Activated naive CD4-positive, alpha-beta T cell treated with anti-CD3 and anti-CD28 coated beads for 36 hours (primary cell): ENCODE measurements around the gene GPR176. TPM values are rescaled to one million over a fixed set of nuclear protein-coding genes. Genes with fewer than 3 reads are reported as not detected.

Experiments used
- CTCF ChIA-PET: fragments of 350-600 bp; sonication (Branson Sonifier 250); formaldehyde crosslinking; loops from one replicate; lab custom pipeline; 2021; ENCODE audit warnings: antibody characterized with exemption; lab: Charles Lee
- DNase-seq: peaks from one replicate; pipeline ENCODE4 v3.0.0-alpha.2; 2020
- H3K27ac Mint-ChIP-seq: one replicate; pipeline ENCODE4 v1.8.0; 2021; ENCODE audit warnings: mild to moderate bottlenecking, mixed read lengths
- H3K27me3 Mint-ChIP-seq: one replicate; pipeline ENCODE4 v1.8.0; 2021; ENCODE audit warnings: low read depth, mixed read lengths
- H3K36me3 Mint-ChIP-seq: one replicate; pipeline ENCODE4 v1.8.0; 2021; ENCODE audit warnings: low read depth, mixed read lengths
- H3K4me1 Mint-ChIP-seq: one replicate; pipeline ENCODE4 v1.8.0; 2021; ENCODE audit warnings: low read depth, mixed read lengths
- H3K4me3 Mint-ChIP-seq: one replicate; pipeline ENCODE4 v1.8.0; 2021; ENCODE audit warnings: mild to moderate bottlenecking, moderate library complexity, mixed read lengths
- H3K9me3 Mint-ChIP-seq: one replicate; pipeline ENCODE4 v1.8.0; 2021; ENCODE audit warnings: mixed read lengths
- intact Hi-C: fragments of 100-400 bp; cut with micrococcal nuclease; formaldehyde crosslinking; loops from one replicate; pipeline ENCODE4 v1.15.1; 2023
- total RNA-seq, 2 experiments: library from RNA; stranded (reverse); gene quantifications; one replicate each; pipeline ENCODE4 v1.2.3, GENCODE V29; 2021

GPR176 gene
- total RNA-seq, 2 experiments from 2014 or later, result 0.17 to 0.24 TPM

DNA sequence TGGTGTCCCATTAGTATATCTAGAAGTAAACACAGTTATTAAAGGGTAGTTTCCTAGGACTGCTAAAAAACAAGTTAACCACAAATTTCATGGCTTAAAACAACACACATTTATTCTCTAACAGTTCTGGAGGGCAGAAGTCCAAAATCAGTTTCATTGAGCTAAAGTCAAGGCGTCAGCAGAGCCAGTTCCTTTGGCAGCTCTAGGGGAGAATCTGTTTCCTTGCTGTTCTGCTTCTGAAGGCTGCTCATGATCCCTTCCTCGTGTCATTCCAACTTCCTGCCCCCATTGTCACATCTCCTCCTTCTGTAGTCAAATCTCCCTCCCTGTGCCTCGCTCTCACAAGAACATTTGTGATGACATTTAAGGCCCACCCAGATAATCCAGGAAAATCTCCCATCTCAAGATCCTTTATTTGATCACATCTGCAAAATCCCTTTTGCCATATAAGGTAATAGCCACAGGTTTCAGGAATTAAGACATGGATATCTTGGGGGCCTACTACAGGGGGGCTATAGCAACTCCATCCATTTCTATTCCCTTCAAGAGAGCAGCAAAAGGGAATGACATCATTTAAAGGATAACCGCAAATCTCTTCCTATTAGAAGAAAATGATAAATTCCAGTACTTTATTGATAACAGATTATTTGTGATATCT, 50.1 kb downstream of the GPR176 start:
- Mint-ChIP-seq H3K36me3 (no peaks in the 10 kb centered on the region), H3K9me3 (no peaks in the 10 kb centered on the region), H3K27ac (no peak overlapping the region), H3K4me1 (peaks cover 4% of the 10 kb centered on the region), H3K27me3 (peaks cover 8% of the 10 kb centered on the region), H3K4me3 (no peak overlapping the region)
- intact Hi-C loops, result loop anchor here (5.0 kb wide), 1 partner anchor 288 kb away; the partner anchor contains the start of gene THBS1
- DNase-seq, result no peak
- CTCF ChIA-PET, result no interaction called here

DNA sequence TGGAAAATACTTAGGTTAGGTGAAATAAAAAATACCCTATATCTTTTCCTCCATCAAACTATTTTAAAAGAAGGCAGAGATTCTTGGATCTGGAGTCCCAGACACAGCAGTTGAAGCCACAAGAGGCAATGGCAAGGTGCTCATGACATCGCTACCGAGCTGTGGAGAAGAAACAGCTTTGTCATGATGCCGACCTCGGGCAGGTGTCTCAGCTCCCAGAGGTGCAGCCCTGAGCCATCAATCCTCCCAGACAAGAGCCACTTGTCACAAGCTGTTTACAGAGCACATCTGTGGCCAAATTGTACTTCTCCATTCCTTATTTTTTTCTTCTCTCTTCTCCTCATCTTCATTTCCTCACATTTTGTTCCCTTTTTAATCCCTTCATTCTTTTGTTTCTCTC, 50.8 kb downstream of the GPR176 start:
- Mint-ChIP-seq H3K4me1 (peaks cover 3% of the 10 kb centered on the region), H3K9me3 (no peaks in the 10 kb centered on the region), H3K36me3 (no peaks in the 10 kb centered on the region), H3K4me3 (no peak overlapping the region), H3K27ac (no peak overlapping the region), H3K27me3 (peaks cover 8% of the 10 kb centered on the region)
- CTCF ChIA-PET, result no interaction called here
- peak; percentile 7 for DNase-seq
- intact Hi-C loops, result no loop called here

DNA sequence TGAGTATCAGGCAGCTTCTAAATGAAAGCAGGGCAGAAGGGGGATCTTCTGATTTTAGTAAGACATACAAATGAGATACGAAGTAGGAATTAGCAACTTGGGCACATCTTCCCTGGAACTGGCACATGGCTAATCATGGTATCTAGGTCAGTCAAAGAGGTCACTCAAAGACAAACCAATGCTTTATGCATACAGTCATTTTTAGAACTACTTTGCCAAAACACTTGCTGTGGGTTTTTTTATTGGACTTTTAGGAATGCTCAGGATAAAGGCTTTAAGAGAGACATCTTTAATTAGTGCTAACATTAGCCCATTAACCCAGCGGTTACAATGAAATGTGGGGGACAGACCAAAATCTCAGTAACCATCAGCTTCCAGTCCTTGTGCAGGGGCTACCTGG, 51.7 kb downstream of the GPR176 start:
- Mint-ChIP-seq H3K9me3 (no peaks in the 10 kb centered on the region), H3K27me3 (peaks cover 8% of the 10 kb centered on the region), H3K36me3 (no peaks in the 10 kb centered on the region), H3K4me3 (no peak overlapping the region), H3K27ac (no peak overlapping the region), H3K4me1 (no peaks in the 10 kb centered on the region)
- CTCF ChIA-PET, result interaction anchor here (1.0 kb wide), 1 partner anchor 8 kb away, joined by 5 read pairs; no protein-coding TSS in a partner anchor
- DNase-seq, result no peak
- intact Hi-C loops, result no loop called here

DNA sequence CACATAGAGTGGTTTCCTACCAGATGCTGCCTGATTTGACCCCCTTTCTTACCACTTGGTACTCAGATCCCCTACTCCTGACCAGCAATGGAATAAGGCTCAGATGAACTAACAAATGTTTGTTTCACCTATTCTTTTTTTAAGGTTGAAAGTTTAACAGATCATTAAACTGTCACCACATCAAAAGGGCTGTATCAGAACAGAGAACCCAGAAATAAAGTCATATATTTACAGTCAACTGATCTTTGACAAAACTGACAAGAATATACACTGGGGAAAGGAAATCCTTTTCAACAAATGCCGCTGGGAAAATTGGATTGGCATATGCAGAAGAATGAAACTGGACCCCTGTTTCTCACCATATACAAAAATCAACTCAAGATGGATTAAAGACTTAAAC, 56.0 kb downstream of the GPR176 start:
- Mint-ChIP-seq H3K27me3 (peaks cover 6% of the 10 kb centered on the region), H3K36me3 (no peaks in the 10 kb centered on the region), H3K9me3 (no peaks in the 10 kb centered on the region), H3K27ac (no peak overlapping the region), H3K4me1 (no peaks in the 10 kb centered on the region), H3K4me3 (no peak overlapping the region)
- no peak for DNase-seq
- intact Hi-C loops, result no loop called here
- CTCF ChIA-PET, result no interaction called here

DNA sequence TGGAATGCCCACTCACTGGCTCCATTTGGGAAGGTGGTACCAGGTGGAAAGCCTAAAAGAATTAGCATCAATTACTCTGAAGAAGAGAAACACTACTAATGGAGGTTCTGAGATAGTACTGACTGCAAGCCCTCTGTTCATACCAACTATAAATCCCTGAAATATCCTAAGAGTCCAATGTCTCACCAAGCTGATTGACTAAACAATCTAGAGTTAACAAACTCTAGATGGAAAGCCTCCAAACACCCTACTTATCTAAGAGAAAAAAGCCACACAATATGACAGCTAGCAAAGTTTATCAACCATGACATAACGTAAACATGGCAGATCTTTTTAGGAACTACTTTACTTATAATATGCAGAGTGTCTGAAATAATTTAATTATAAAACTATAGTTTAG, 59.2 kb downstream of the GPR176 start:
- Mint-ChIP-seq H3K4me3 (no peak overlapping the region), H3K9me3 (no peaks in the 10 kb centered on the region), H3K27me3 (no peaks in the 10 kb centered on the region), H3K36me3 (no peaks in the 10 kb centered on the region), H3K27ac (no peak overlapping the region), H3K4me1 (no peaks in the 10 kb centered on the region)
- no peak for DNase-seq
- intact Hi-C loops, result no loop called here
- CTCF ChIA-PET, result no interaction called here

DNA sequence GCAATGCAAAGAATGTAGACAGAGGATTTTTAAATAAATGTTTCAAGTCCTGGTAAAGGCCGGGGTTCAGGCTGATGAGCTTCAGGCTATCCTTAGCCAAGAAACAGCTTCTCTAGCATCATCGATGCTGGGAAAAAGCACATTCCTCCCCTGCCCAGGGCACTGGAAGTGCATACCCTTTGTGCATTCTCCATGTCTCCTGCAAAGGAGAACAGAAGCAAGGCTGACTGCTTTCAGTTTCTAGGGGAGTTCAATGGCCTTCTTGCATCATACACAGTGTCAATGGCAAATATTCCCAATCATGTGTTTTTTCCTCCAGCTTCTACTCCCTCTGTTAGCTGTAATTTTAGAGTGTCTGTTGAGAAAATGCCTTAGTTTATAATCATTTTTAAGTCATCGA, 59.9 kb downstream of the GPR176 start:
- H3K4me3 Mint-ChIP-seq, result no peak overlapping the region
- CTCF ChIA-PET, result no interaction called here
- H3K27ac Mint-ChIP-seq, result no peak overlapping the region
- intact Hi-C loops, result no loop called here
- H3K4me1 Mint-ChIP-seq, result no peaks in the 10 kb centered on the region
- no peaks in the 10 kb centered on the region for H3K27me3 Mint-ChIP-seq
- no peaks in the 10 kb centered on the region for H3K9me3 Mint-ChIP-seq
- no peaks in the 10 kb centered on the region for H3K36me3 Mint-ChIP-seq
- DNase-seq, result no peak

DNA sequence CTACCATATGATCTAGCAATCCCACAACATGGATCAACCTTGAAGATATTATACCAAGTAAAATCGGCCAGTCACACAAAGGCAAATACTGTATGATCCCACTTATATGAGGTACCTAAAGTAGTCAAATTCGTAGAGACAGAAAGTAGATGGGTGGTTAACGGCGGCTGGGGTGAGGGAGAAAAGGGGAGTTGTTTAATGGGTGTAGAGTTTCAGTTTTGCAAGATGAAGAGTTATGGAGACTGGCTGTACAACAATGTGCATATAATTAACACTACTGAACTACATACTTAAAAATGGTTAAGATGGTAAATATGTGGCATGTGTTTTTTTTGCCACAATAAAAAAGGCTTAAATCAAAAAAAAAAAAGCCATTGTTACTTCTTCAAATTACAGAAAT, 60.4 kb downstream of the GPR176 start:
- no peak overlapping the region for H3K27ac Mint-ChIP-seq
- CTCF ChIA-PET, result no interaction called here
- H3K4me3 Mint-ChIP-seq, result no peak overlapping the region

DNA sequence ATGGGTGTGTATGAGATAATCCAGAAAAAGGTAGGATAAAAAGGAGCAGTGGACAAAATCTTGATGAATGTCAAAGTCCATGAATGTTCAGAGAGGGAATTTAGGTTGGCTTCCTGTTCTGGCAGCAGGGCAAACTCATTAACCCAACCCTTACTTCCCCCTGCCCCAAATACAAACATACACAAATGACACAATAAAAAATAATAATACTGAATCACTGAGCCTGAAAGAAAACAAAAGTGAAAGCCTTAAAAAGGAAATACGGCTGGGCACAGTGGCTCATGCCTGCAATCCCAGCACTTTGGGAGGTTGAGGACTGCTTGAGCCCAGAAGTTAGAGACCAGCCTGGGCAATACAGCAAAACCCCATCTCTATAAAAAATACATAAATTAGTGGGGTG, 62.9 kb downstream of the GPR176 start:
- Mint-ChIP-seq H3K9me3 (no peaks in the 10 kb centered on the region), H3K36me3 (no peaks in the 10 kb centered on the region), H3K27me3 (no peaks in the 10 kb centered on the region), H3K4me3 (no peak overlapping the region), H3K27ac (no peak overlapping the region), H3K4me1 (no peaks in the 10 kb centered on the region)
- CTCF ChIA-PET, result interaction anchor here (0.6 kb wide), 2 partner anchors 20 to 163 kb away, joined by 3 read pairs; no protein-coding TSS in a partner anchor
- intact Hi-C loops, result no loop called here
- no peak for DNase-seq

More for the DNA sequence above, 60.4 kb downstream of the GPR176 start:
- intact Hi-C loops, result no loop called here
- no peaks in the 10 kb centered on the region for H3K9me3 Mint-ChIP-seq
- no peaks in the 10 kb centered on the region for H3K36me3 Mint-ChIP-seq
- no peak for DNase-seq
- H3K4me1 Mint-ChIP-seq, result no peaks in the 10 kb centered on the region
- no peaks in the 10 kb centered on the region for H3K27me3 Mint-ChIP-seq

DNA sequence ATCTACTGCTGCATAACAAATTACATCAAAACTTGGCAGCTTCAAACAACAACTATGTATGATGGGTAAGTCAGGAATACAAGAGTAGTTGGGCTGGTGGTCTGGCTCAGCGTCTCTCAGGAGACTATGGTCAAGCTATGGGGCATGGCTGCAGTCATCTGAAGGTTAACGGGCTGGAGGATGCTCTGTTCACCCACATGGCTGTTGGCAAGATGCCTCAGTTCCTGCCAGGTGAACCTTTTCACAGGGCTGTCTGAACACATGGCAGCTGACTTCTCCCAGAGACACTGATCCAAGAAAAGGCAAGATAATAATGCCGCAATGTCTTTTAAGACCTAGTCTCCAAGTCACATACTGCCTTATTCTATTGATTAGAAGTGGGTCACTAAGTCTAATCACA, 63.7 kb downstream of the GPR176 start:
- H3K4me3 Mint-ChIP-seq, result no peak overlapping the region
- H3K36me3 Mint-ChIP-seq, result no peaks in the 10 kb centered on the region
- intact Hi-C loops, result no loop called here
- no peak overlapping the region for H3K27ac Mint-ChIP-seq
- H3K4me1 Mint-ChIP-seq, result no peaks in the 10 kb centered on the region
- H3K27me3 Mint-ChIP-seq, result no peaks in the 10 kb centered on the region
- no peaks in the 10 kb centered on the region for H3K9me3 Mint-ChIP-seq
- DNase-seq, result no peak
- CTCF ChIA-PET, result interaction anchor here (0.6 kb wide), 1 partner anchor 164 kb away, joined by 3 read pairs; no protein-coding TSS in a partner anchor

DNA sequence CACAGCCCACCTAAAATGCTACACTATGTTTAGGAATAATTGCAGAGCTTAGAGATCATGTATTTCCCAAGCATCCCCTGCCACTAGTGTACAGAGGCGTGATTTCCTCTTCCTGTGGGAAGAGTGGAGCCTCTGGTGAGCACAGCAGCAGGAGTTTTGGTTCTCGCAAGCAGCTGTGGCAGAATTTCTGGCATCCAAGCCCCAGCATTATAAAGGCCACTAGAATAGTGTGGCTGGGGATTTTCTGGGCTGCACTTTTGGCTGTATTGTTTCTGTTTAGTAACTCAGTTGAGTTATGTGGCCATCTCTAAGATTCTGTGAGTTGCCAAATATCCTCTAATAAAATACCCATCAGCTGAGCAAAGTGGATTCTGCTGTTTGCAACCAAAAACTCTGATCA, 64.7 kb downstream of the GPR176 start:
- H3K4me1 Mint-ChIP-seq, result no peaks in the 10 kb centered on the region
- no peak overlapping the region for H3K4me3 Mint-ChIP-seq
- no peaks in the 10 kb centered on the region for H3K27me3 Mint-ChIP-seq
- CTCF ChIA-PET, result no interaction called here
- DNase-seq, result no peak
- no peaks in the 10 kb centered on the region for H3K36me3 Mint-ChIP-seq
- H3K27ac Mint-ChIP-seq, result no peak overlapping the region
- H3K9me3 Mint-ChIP-seq, result no peaks in the 10 kb centered on the region
- intact Hi-C loops, result no loop called here

DNA sequence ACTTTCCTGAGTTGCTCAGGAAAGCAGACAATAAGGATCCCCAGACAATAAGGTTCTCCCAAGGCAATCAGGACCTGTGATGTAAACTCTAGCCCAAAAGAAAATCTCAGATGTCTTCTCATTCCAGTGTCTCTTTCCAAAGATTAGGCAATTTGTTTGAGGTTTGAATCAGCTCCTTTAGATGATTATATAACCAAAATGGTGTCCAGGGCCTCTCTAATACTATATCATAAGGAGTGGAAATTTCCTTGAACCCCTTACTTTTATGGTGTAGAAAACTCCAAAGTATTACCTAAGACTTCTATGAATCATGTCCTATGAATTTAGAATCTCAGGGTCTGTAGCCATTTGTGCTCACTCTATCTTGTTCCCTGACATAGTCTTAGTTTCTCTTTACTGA, 65.9 kb downstream of the GPR176 start:
- Mint-ChIP-seq H3K27ac (no peak overlapping the region), H3K4me1 (no peaks in the 10 kb centered on the region), H3K9me3 (no peaks in the 10 kb centered on the region), H3K27me3 (no peaks in the 10 kb centered on the region), H3K36me3 (no peaks in the 10 kb centered on the region), H3K4me3 (no peak overlapping the region)
- intact Hi-C loops, result no loop called here
- no peak for DNase-seq
- CTCF ChIA-PET, result no interaction called here

DNA sequence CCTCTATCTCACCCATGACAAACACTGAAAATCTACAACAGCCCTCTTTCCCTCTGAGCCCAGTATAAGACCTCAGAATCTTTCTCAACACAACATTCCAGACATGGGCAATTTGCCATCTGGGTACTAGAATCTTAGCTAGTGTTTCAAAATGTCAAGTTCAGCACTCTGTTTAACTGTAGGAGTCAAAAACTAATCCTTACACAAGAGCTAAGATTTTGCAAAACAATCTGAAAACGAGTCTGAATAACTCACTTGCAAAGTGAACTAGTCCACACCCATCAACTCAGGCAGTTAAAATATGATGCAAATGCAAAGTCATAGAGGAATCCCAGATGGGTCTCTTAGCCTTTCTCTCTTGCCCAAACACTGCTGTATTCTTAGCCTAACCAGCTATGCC, 67.8 kb downstream of the GPR176 start:
- CTCF ChIA-PET, result no interaction called here
- H3K4me1 Mint-ChIP-seq, result no peaks in the 10 kb centered on the region
- H3K4me3 Mint-ChIP-seq, result no peak overlapping the region
- H3K9me3 Mint-ChIP-seq, result no peaks in the 10 kb centered on the region
- intact Hi-C loops, result no loop called here
- no peaks in the 10 kb centered on the region for H3K36me3 Mint-ChIP-seq
- peaks cover 5% of the 10 kb centered on the region for H3K27me3 Mint-ChIP-seq
- DNase-seq, result no peak
- no peak overlapping the region for H3K27ac Mint-ChIP-seq

DNA sequence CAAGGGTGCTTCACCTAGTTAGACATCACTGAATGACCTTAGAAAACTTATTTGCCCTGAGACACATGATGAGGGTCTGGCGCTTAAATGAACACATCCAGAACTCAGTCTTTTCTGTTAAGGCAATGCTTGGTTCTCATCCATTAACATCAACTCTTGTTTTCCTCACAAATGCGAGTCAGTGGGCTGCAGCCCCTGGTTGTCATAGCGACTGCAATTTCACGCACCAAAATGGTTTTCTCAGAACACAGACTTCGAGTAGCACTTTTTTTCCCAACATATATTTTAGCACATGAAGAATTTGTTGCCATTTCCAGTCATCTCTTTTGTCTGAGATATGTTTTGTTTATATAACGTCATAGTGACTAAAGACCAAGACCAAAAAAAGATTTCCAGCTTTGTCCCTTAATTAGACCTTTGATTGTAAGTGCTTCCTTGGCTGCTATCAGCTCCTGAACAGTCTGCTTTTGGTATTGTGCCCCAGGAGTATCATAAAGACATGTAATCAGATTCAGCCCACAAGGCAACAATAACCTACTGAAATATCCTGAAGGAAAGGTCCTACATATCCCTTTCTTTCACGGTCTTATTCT, 68.5 kb downstream of the GPR176 start:
- H3K4me3 Mint-ChIP-seq, result no peak overlapping the region
- no peaks in the 10 kb centered on the region for H3K9me3 Mint-ChIP-seq
- no peaks in the 10 kb centered on the region for H3K4me1 Mint-ChIP-seq
- H3K27ac Mint-ChIP-seq, result no peak overlapping the region
- CTCF ChIA-PET, result no interaction called here
- no peak for DNase-seq
- H3K27me3 Mint-ChIP-seq, result peaks cover 5% of the 10 kb centered on the region
- no peaks in the 10 kb centered on the region for H3K36me3 Mint-ChIP-seq
- intact Hi-C loops, result no loop called here
